ENCODE data around the gene OPA3. TPM values are rescaled to one million over a fixed set of nuclear protein-coding genes. Genes with fewer than 3 reads are reported as not detected.

Gene OPA3
- total and polyA plus RNA-seq, 5 donors from 2014 or later, result 4.7 to 8.2 (median 6.9) TPM

DNA sequence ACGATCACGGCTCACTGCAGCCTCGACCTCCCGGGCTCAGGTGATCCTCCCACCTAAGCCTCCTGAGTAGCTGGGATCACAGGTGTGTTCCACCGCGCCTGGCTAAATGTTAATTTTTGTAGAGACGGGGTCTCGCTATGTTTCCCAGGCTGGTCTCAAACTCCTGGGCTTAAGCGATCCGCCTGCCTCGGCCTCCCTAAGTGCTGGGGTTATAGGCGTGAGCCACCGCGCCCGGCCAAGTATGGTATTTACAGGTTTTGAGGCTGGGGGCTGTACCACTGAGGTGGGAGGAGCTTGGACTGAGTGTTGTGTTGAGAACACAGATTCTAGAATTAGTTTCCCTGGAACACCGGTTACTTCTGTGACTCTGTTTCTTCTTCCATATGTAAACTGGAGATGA is 86.8 kb downstream of the OPA3 start:
- peak overlapping the region; percentile 83 to 95 (median 86) for H3K4me3 Mint-ChIP-seq
- peaks cover 0 to 2% (median 0%) of the 10 kb centered on the region in 7 donors for H3K9me3 Mint-ChIP-seq
- peaks cover 3% of the 10 kb centered on the region for H3K36me3 Mint-ChIP-seq
- H3K9me3 ChIP-seq (ENCODE audit: control insufficient read depth in 2 of 2, low read length in 2 of 2), result no peaks in the 10 kb centered on the region
- ATAC-seq (ENCODE audit: low read depth in 2 of 2) (no peak), DNase-seq (no peak)
- peak overlapping the region in 2 of 3 donors; percentile 76 to 91 for H3K27ac Mint-ChIP-seq
- H3K27ac ChIP-seq (ENCODE audit: insufficient read depth, low read length, poor library complexity, severe bottlenecking), result no peak overlapping the region
- H3K27me3 Mint-ChIP-seq, result peaks cover 42% of the 10 kb centered on the region
- peaks cover 46% of the 10 kb centered on the region for H3K4me1 ChIP-seq (ENCODE audit: control insufficient read depth, insufficient read depth, low read length, poor library complexity, severe bottlenecking)
- H3K36me3 ChIP-seq (ENCODE audit: control insufficient read depth, insufficient read depth, low read length), result no peaks in the 10 kb centered on the region
- peak overlapping the region; percentile 58 for H3K4me3 ChIP-seq (ENCODE audit: low read depth, low read length)
- peaks cover 11 to 53% (median 39%) of the 10 kb centered on the region in 4 donors for H3K4me1 Mint-ChIP-seq
- peaks cover 12% of the 10 kb centered on the region for H3K27me3 ChIP-seq (ENCODE audit: control insufficient read depth, insufficient read depth, low read length)

DNA sequence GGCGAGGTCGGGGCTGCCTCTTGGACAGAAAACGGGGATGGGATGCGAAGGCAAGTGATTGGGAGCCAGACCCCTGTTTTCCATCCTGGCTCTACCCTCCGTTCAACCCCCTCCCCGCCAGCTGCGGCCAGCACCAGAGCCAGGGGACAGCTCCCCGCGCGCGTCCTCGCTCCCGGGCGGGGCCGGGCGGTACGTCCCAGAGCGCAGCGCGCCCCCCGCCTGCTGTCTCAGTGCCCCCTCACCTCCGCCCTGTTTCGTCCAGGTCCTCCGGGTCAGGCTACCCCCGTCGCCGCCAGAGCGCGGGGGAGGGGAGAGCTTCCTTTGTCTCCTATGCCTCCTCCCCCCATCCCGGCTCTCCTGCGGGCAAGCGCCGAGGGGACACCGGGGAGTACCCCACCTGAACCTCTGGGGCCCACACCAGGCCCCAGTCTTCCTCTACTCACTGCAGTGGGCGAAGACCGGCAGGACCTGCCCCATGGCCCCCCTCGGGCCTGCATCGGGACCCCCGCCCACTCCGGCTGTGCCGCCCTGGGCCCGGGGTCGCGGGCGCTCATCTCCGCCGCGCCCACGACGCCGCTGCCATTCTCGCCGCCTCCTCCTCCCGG is 88.2 kb downstream of the OPA3 start:
- DNase-seq (peak in 2 of 3 donors; percentile 24 to 48), ATAC-seq (ENCODE audit: low read depth in 2 of 2) (no peak)
- H3K4me3 Mint-ChIP-seq, result peak overlapping the region; percentile 76 to 93 (median 83)
- peak overlapping the region in 2 of 3 donors; percentile 20 to 78 for H3K27ac Mint-ChIP-seq
- H3K4me1 Mint-ChIP-seq, result peaks cover 11 to 57% (median 39%) of the 10 kb centered on the region in 4 donors
- Histone ChIP-seq H3K27ac (ENCODE audit: insufficient read depth, low read length, poor library complexity, severe bottlenecking) (no peak overlapping the region), H3K4me1 (ENCODE audit: control insufficient read depth, insufficient read depth, low read length, poor library complexity, severe bottlenecking) (peaks cover 47% of the 10 kb centered on the region), H3K4me3 (ENCODE audit: low read depth, low read length) (no peak overlapping the region), H3K36me3 (ENCODE audit: control insufficient read depth, insufficient read depth, low read length) (no peaks in the 10 kb centered on the region), H3K9me3 (ENCODE audit: control insufficient read depth in 2 of 2, low read length in 2 of 2) (no peaks in the 10 kb centered on the region), H3K27me3 (ENCODE audit: control insufficient read depth, insufficient read depth, low read length) (peaks cover 12% of the 10 kb centered on the region)
- H3K9me3 Mint-ChIP-seq, result peaks cover 0 to 2% (median 0%) of the 10 kb centered on the region in 7 donors
- peaks cover 49% of the 10 kb centered on the region for H3K27me3 Mint-ChIP-seq
- H3K36me3 Mint-ChIP-seq, result peaks cover 3% of the 10 kb centered on the region

DNA sequence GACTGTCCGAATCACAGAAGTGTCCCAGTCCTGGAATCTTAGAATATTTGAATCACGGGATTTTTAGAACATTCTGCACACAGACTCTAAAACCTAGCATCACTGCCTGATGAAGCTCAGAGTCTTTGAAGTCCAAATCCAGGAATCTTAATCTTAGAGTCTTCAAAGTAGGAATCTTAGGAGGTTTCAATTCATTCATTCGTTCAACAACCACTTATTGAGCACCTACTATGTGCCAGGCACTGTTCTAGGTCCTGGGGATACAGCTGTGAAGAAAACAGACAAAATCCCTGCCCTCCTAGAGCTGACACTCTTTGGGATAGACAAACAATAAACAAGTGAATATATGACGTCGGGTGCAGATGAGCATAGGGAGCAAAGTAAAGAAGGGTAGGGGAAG is 89.4 kb downstream of the OPA3 start:
- H3K36me3 Mint-ChIP-seq, result peaks cover 3% of the 10 kb centered on the region
- Histone ChIP-seq H3K36me3 (ENCODE audit: control insufficient read depth, insufficient read depth, low read length) (no peaks in the 10 kb centered on the region), H3K4me3 (ENCODE audit: low read depth, low read length) (no peak overlapping the region), H3K4me1 (ENCODE audit: control insufficient read depth, insufficient read depth, low read length, poor library complexity, severe bottlenecking) (peaks cover 47% of the 10 kb centered on the region), H3K9me3 (ENCODE audit: control insufficient read depth in 2 of 2, low read length in 2 of 2) (no peaks in the 10 kb centered on the region), H3K27ac (ENCODE audit: insufficient read depth, low read length, poor library complexity, severe bottlenecking) (no peak overlapping the region), H3K27me3 (ENCODE audit: control insufficient read depth, insufficient read depth, low read length) (peaks cover 12% of the 10 kb centered on the region)
- ATAC-seq (ENCODE audit: low read depth in 2 of 2), result no peak
- H3K27ac Mint-ChIP-seq, result no peak overlapping the region
- H3K9me3 Mint-ChIP-seq, result peaks cover 0 to 2% (median 0%) of the 10 kb centered on the region in 7 donors
- H3K4me3 Mint-ChIP-seq, result peak overlapping the region; percentile 76 to 93 (median 83)
- DNase-seq, result no peak
- H3K4me1 Mint-ChIP-seq, result peaks cover 11 to 51% (median 35%) of the 10 kb centered on the region in 4 donors
- H3K27me3 Mint-ChIP-seq, result peaks cover 49% of the 10 kb centered on the region

DNA sequence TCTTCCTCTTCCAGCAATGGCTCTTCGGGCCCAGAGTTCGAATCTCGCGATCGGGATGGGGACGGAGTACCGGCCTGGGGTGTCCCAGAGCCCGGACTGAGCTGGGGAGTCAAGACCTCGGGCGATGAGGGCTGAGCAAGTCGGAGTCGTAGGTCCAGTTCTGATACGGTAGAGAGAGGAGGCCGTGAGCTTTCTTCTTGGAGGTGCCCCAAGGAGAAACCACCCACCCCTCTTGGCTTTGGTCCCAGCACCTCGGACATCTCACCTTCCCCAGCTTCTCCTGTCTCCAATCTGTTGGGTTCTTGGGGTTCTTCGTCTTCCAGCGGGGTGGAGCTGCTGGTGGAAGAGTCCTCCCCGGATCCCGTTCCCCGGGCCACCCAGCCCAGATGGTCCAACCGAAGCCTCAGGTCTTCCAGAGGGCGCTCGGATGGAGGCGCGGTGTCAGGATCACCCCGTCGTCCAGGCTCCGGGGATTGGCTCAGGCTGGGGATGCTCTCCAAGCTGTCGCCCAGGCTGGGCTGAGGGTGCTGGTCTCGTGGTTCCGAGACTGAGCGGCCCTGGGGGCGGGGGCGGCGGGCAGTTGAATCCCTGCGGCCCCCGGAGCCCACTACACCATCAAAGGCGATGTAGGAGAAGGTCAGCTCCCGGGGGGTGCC is 90.2 kb downstream of the OPA3 start:
- no peak for DNase-seq
- Histone ChIP-seq H3K36me3 (ENCODE audit: control insufficient read depth, insufficient read depth, low read length) (no peaks in the 10 kb centered on the region), H3K27ac (ENCODE audit: insufficient read depth, low read length, poor library complexity, severe bottlenecking) (no peak overlapping the region), H3K27me3 (ENCODE audit: control insufficient read depth, insufficient read depth, low read length) (peaks cover 12% of the 10 kb centered on the region), H3K4me1 (ENCODE audit: control insufficient read depth, insufficient read depth, low read length, poor library complexity, severe bottlenecking) (peaks cover 42% of the 10 kb centered on the region), H3K4me3 (ENCODE audit: low read depth, low read length) (no peak overlapping the region), H3K9me3 (ENCODE audit: control insufficient read depth in 2 of 2, low read length in 2 of 2) (no peaks in the 10 kb centered on the region)
- Mint-ChIP-seq H3K27me3 (peaks cover 46% of the 10 kb centered on the region), H3K36me3 (peaks cover 2% of the 10 kb centered on the region), H3K4me3 (no peak overlapping the region), H3K9me3 (peaks cover 0 to 2% (median 0%) of the 10 kb centered on the region in 7 donors), H3K4me1 (peaks cover 11 to 47% (median 30%) of the 10 kb centered on the region in 4 donors), H3K27ac (no peak overlapping the region)
- ATAC-seq (ENCODE audit: low read depth in 2 of 2), result no peak

DNA sequence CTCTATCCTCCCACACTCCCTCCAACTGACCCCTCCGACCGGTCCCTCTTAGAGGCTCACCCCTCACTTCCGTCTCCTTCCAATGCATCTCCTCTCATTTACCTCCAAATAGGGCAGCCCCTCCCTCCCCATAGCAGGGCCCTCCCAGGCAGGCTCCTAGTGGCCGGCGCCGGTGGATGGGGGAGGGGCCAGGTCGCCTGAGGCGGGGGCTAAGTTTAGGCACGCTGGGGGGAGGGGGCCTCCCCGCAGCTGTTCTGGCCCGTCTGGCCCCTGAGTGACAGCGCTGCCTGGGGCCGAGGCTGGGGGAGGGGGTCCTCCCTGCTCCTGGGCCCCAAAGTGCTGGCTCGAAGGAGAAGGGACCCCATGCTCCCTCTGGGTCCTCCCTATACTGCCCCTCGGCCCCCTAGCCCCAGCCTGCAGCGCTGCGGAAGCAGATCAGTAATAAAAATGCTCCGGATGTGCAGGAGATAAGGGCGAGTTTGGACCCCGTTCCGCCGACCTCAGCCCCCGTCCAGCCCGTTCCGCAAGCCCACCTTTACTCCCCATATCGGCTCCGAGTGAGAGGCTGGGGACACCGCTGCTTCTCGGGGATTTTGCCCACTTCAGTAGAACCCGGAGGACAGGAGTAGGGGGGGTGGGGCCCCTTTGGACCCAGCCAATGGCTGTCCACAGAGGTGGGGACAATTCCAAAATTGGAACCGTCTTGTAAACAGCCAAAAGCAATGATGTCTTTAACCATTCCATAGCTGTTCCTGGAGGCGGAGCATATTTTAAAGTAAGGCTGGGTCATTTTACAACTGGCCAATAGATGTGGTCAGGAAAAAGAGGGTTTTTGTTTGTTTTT is 91.8 kb downstream of the OPA3 start:
- H3K4me1 Mint-ChIP-seq, result peaks cover 6 to 37% (median 22%) of the 10 kb centered on the region in 4 donors
- H3K4me3 Mint-ChIP-seq, result peak overlapping the region in 2 of 4 donors; percentile 15 to 88
- H3K9me3 ChIP-seq (ENCODE audit: control insufficient read depth in 2 of 2, low read length in 2 of 2), result no peaks in the 10 kb centered on the region
- H3K27me3 Mint-ChIP-seq, result peaks cover 39% of the 10 kb centered on the region
- no peak overlapping the region for H3K4me3 ChIP-seq (ENCODE audit: low read depth, low read length)
- no peak overlapping the region for H3K27ac Mint-ChIP-seq
- H3K4me1 ChIP-seq (ENCODE audit: control insufficient read depth, insufficient read depth, low read length, poor library complexity, severe bottlenecking), result peaks cover 26% of the 10 kb centered on the region
- ATAC-seq (ENCODE audit: low read depth in 2 of 2) (no peak), DNase-seq (no peak)
- no peak overlapping the region for H3K27ac ChIP-seq (ENCODE audit: insufficient read depth, low read length, poor library complexity, severe bottlenecking)
- peaks cover 12% of the 10 kb centered on the region for H3K27me3 ChIP-seq (ENCODE audit: control insufficient read depth, insufficient read depth, low read length)
- H3K36me3 Mint-ChIP-seq, result no peaks in the 10 kb centered on the region
- no peaks in the 10 kb centered on the region for H3K36me3 ChIP-seq (ENCODE audit: control insufficient read depth, insufficient read depth, low read length)
- peaks cover 0 to 2% (median 0%) of the 10 kb centered on the region in 7 donors for H3K9me3 Mint-ChIP-seq

DNA sequence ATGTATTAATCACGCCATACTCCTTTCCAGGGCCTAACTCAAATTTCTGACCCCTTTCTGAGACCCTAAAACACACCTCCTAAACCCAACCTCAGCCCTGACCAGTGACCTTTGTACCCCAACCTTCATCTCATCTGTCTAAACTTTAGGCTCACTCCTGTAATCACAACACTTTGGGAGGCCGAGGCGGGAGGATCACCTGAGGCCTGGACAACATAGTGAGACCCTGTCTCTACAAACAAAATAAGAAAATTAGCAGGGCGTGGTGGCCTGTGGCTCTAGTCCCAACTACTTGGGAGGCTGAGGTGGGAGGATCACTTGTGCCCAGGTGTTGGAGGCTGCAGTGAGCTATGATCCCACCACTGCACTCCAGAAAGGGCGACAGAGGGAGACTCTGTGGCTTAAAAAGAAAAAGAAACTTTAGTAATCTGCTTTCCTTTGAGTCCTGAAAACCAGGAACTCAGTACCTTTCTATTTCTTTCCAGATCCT is 92.4 kb downstream of the OPA3 start:
- peaks cover 0 to 2% (median 0%) of the 10 kb centered on the region in 7 donors for H3K9me3 Mint-ChIP-seq
- Histone ChIP-seq H3K27me3 (ENCODE audit: control insufficient read depth, insufficient read depth, low read length) (peaks cover 12% of the 10 kb centered on the region), H3K36me3 (ENCODE audit: control insufficient read depth, insufficient read depth, low read length) (no peaks in the 10 kb centered on the region), H3K4me3 (ENCODE audit: low read depth, low read length) (no peak overlapping the region), H3K9me3 (ENCODE audit: control insufficient read depth in 2 of 2, low read length in 2 of 2) (no peaks in the 10 kb centered on the region), H3K27ac (ENCODE audit: insufficient read depth, low read length, poor library complexity, severe bottlenecking) (no peak overlapping the region), H3K4me1 (ENCODE audit: control insufficient read depth, insufficient read depth, low read length, poor library complexity, severe bottlenecking) (peaks cover 21% of the 10 kb centered on the region)
- H3K27me3 Mint-ChIP-seq, result peaks cover 35% of the 10 kb centered on the region
- ATAC-seq (ENCODE audit: low read depth in 2 of 2) (no peak), DNase-seq (no peak)
- peak overlapping the region in 2 of 4 donors; percentile 15 to 54 for H3K4me3 Mint-ChIP-seq
- no peaks in the 10 kb centered on the region for H3K36me3 Mint-ChIP-seq
- H3K27ac Mint-ChIP-seq, result no peak overlapping the region
- H3K4me1 Mint-ChIP-seq, result peaks cover 4 to 30% (median 17%) of the 10 kb centered on the region in 4 donors

DNA sequence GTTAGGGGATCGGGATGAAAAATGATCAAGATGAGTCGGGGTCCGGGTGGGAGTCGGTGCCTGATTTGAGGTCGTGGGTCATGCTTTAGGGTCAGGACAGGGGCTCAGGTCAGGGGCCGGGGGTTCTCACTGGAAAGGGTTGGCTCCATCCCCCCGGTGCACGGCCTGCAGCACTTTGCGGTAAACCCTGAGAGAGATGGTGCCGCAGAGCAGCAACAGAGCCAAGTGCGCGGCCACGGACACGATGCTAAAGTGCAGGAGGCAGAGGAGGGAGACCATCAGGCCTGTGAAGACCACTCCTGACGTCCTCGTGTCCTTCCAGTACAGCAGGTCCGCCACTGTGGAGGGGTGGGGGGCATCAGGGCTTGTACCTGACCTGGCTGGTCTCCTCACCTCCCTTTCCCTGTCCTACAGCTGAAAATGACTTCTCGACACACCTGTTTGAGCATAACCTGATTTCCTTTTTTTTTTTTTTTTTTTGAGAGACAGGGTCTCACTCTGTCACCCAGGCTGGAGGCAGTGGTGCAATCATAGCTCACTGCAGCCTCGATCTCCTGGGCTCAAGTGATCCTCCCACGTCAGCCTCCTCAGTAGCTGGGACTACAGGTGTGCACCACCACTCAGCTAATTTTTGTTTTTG is 95.3 kb downstream of the OPA3 start:
- Mint-ChIP-seq H3K27ac (no peak overlapping the region), H3K4me3 (peak overlapping the region in 1 of 4 donors; percentile 52), H3K27me3 (peaks cover 27% of the 10 kb centered on the region), H3K9me3 (peaks cover 0 to 2% (median 0%) of the 10 kb centered on the region in 7 donors), H3K4me1 (peaks cover 0 to 27% (median 15%) of the 10 kb centered on the region in 4 donors), H3K36me3 (no peaks in the 10 kb centered on the region)
- Histone ChIP-seq H3K36me3 (ENCODE audit: control insufficient read depth, insufficient read depth, low read length) (no peaks in the 10 kb centered on the region), H3K4me1 (ENCODE audit: control insufficient read depth, insufficient read depth, low read length, poor library complexity, severe bottlenecking) (peaks cover 16% of the 10 kb centered on the region), H3K27ac (ENCODE audit: insufficient read depth, low read length, poor library complexity, severe bottlenecking) (no peak overlapping the region), H3K4me3 (ENCODE audit: low read depth, low read length) (no peak overlapping the region), H3K27me3 (ENCODE audit: control insufficient read depth, insufficient read depth, low read length) (no peaks in the 10 kb centered on the region), H3K9me3 (ENCODE audit: control insufficient read depth in 2 of 2, low read length in 2 of 2) (no peaks in the 10 kb centered on the region)
- no peak for DNase-seq
- no peak for ATAC-seq (ENCODE audit: low read depth in 2 of 2)
